Neural progenitor cell (in vitro differentiated cells): Measurements from ENCODE around the gene PNPLA3.
A peak's percentile ranks its signal among the peaks of the same experiment; 100 is the strongest.

Experiments
- CTCF ChIP-seq: fragments of 200-600 bp; sonication (generic); IDR thresholded peaks from 2 replicates; pipeline ENCODE4 v1.5.1; 2017; ENCODE audit warnings: antibody characterized with exemption, mild to moderate bottlenecking
- EZH2 ChIP-seq: fragments of 200-600 bp; sonication (generic); IDR thresholded peaks from 2 replicates; pipeline ENCODE4 v1.6.1; 2017; ENCODE audit warnings: antibody characterized with exemption, mild to moderate bottlenecking, moderate library complexity

- peak; percentile 51 for TF ChIP-seq CTCF
- peak; percentile 56 for TF ChIP-seq EZH2
Observed at GRCh38 chr22:43923631-43924464, at the start of gene PNPLA3.
